Measurements from ENCODE around the gene EPHB2. TPM values are rescaled to one million over a fixed set of nuclear protein-coding genes. Genes with fewer than 3 reads are reported as not detected.

EPHB2 gene
- total and polyA plus RNA-seq, 2 donors (not counting 3 experiments of a cell fraction or from before 2014, with no cell fraction given), result 50.8 to 69.1 TPM

DNA sequence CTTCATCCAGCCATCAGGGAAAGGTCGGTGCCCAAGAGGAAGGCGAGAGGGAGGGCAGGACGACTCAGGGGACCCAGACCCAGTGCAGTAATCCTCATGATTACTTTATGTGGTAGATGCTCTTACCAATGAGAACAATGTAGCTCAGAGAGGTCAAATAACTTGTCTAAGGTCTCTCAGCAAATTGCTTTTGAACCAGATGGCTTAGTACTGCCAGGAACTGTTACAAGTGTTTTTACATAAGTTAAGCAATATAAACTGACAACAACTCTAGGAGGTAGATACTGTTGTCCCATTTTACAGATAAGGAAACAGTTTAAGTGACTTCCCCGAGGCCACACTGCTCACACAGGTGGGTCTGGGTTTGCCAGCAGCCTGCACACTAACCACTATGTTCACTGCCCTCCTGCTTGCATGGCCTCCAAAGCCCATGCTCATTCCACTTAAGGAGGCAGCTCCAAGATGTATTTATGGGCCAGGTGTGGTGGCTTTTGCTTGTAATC is 150.3 kb downstream of the EPHB2 start:
- H3K36me3 ChIP-seq (ENCODE audit: control insufficient read depth in 2 of 2, extremely low read depth in 1 of 2, insufficient read depth in 2 of 2, low read length in 2 of 2), result peaks cover 3 to 15% of the 10 kb centered on the region in 2 experiments
- ChIA-PET CTCF (interaction anchor here (1.0 to 6.8 kb wide), 22 partner anchors 9 to 194 kb away, joined by 3 to 164 read pairs (median 6); no protein-coding TSS in a partner anchor), POLR2A (no interaction called here)
- no peak for FAIRE-seq
- no peak overlapping the region for H3K27ac ChIP-seq (ENCODE audit: insufficient read depth, low read depth, low read length)
- H3K9me3 ChIP-seq (replicated peaks; ENCODE audit: control insufficient read depth, insufficient read depth, low read length), result no peaks in the 10 kb centered on the region
- dilution Hi-C loops (cut with MboI; ENCODE audit: extremely low pct_ligation_motif_present, low sequenced_read_pairs), result no loop called here
- no peak for DNase-seq (ENCODE audit: low read depth, low spot score)
- peaks cover 3% of the 10 kb centered on the region for H3K4me1 ChIP-seq (ENCODE audit: control insufficient read depth, extremely low read depth, insufficient read depth, low read length)
- intact Hi-C loops (cut with micrococcal nuclease), result no loop called here
- BruUV-seq (replicated peaks), result no TSS peak
- H3K4me2 ChIP-seq (ENCODE audit: insufficient read depth, low read length), result no peak overlapping the region
- H3K9me1 ChIP-seq (replicated peaks; ENCODE audit: control insufficient read depth, extremely low read depth, insufficient read depth, low read length), result no peaks in the 10 kb centered on the region
- no peak for TF ChIP-seq GATA2 (IDR thresholded peaks at IDR 0.05; ENCODE audit: insufficient read depth, insufficient read length, low read depth, low read length)
- TF ChIP-seq MYC (IDR thresholded peaks at IDR 0.05; ENCODE audit: low read depth, low read length), result no peak
- TF ChIP-seq FOS (IDR thresholded peaks at IDR 0.05; ENCODE audit: borderline replicate concordance, insufficient read depth, low read length), result no peak
- no peak for TF ChIP-seq POLR2A (IDR thresholded peaks at IDR 0.05; ENCODE audit: low read depth, low read length)
- TF ChIP-seq JUN (IDR thresholded peaks at IDR 0.05; ENCODE audit: borderline replicate concordance, insufficient read depth, insufficient read length, low read depth), result no peak
- TF ChIP-seq POLR2AphosphoS5 (IDR thresholded peaks at IDR 0.05; ENCODE audit: insufficient read depth, low read depth, low read length), result no peak
- TF ChIP-seq, protein P1, sequence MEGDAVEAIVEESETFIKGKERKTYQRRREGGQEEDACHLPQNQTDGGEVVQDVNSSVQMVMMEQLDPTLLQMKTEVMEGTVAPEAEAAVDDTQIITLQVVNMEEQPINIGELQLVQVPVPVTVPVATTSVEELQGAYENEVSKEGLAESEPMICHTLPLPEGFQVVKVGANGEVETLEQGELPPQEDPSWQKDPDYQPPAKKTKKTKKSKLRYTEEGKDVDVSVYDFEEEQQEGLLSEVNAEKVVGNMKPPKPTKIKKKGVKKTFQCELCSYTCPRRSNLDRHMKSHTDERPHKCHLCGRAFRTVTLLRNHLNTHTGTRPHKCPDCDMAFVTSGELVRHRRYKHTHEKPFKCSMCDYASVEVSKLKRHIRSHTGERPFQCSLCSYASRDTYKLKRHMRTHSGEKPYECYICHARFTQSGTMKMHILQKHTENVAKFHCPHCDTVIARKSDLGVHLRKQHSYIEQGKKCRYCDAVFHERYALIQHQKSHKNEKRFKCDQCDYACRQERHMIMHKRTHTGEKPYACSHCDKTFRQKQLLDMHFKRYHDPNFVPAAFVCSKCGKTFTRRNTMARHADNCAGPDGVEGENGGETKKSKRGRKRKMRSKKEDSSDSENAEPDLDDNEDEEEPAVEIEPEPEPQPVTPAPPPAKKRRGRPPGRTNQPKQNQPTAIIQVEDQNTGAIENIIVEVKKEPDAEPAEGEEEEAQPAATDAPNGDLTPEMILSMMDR (IDR thresholded peaks at IDR 0.05; ENCODE audit: extremely low read depth in 1 of 2, insufficient read depth in 1 of 2, low read depth in 1 of 2, low read length in 2 of 2), result no peak
- H3K27me3 ChIP-seq (ENCODE audit: control insufficient read depth in 2 of 2, insufficient read depth in 2 of 2, low read length in 2 of 2), result no peaks in the 10 kb centered on the region
- no peak overlapping the region for H3K9ac ChIP-seq (replicated peaks; ENCODE audit: extremely low read depth, insufficient read depth, low read length)
- H3K4me3 ChIP-seq (replicated peaks in 1 of 3; ENCODE audit: insufficient read depth in 1 of 3, low read depth in 1 of 3, low read length in 3 of 3), result no peak overlapping the region
- no peak overlapping the region for H2AFZ ChIP-seq (ENCODE audit: low read depth, low read length)
- no peaks in the 10 kb centered on the region for H4K20me1 ChIP-seq (replicated peaks; ENCODE audit: control insufficient read depth, extremely low read depth, insufficient read depth, low read length)
- no peaks in the 10 kb centered on the region for H3K79me2 ChIP-seq (ENCODE audit: control insufficient read depth, insufficient read depth, low read length)
